Sigmoid colon (tissue), 3 donors: ENCODE data around the gene HAL.

Source experiments
- POLR2A ChIP-seq, 2 donors: fragments of 450-650 bp; IDR thresholded peaks; one replicate each; pipeline ENCODE4 v1.6.1; 2016; ENCODE audit warnings: antibody characterized with exemption in 2 of 2, mild to moderate bottlenecking in 2 of 2, moderate library complexity in 2 of 2
- TF ChIP-seq, protein P1 (sequence below), 4 experiments: fragments of 450-650 bp in 3 of 4; fragments of 200-600 bp in 1 of 4; IDR thresholded peaks; one replicate each; pipeline ENCODE4 v1.5.1; 2016 to 2019; ENCODE audit warnings: antibody characterized with exemption in 4 of 4, mild to moderate bottlenecking in 3 of 4, moderate library complexity in 2 of 4

DNA sequence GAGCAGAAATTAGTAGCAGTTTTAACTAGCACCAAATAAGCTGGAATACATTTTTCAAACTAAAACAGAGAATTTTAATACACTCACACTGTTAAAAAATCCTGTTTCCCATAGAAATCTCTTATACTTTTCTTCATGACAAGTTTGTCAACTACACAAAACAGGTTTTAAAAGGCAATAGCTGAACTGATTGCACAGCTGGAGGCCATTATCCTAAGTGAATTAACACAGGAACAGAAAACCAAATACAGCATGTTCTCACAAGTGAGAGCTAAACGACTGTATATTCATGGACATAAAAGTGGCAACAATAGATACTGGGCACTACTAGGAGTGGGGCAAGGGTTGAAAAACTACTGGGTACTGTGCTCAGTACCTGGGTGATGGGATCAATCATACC, 11.6 kb upstream of the HAL start:
- no peak for TF ChIP-seq POLR2A (IDR thresholded peaks at IDR 0.05)
- TF ChIP-seq, protein P1, sequence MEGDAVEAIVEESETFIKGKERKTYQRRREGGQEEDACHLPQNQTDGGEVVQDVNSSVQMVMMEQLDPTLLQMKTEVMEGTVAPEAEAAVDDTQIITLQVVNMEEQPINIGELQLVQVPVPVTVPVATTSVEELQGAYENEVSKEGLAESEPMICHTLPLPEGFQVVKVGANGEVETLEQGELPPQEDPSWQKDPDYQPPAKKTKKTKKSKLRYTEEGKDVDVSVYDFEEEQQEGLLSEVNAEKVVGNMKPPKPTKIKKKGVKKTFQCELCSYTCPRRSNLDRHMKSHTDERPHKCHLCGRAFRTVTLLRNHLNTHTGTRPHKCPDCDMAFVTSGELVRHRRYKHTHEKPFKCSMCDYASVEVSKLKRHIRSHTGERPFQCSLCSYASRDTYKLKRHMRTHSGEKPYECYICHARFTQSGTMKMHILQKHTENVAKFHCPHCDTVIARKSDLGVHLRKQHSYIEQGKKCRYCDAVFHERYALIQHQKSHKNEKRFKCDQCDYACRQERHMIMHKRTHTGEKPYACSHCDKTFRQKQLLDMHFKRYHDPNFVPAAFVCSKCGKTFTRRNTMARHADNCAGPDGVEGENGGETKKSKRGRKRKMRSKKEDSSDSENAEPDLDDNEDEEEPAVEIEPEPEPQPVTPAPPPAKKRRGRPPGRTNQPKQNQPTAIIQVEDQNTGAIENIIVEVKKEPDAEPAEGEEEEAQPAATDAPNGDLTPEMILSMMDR (IDR thresholded peaks at IDR 0.05), result no peak
